ENCODE measurements around the gene SLC25A47. TPM values are rescaled to one million over a fixed set of nuclear protein-coding genes. Genes with fewer than 3 reads are reported as not detected.

Gene SLC25A47
- total RNA-seq, 1 experiment from 2014 or later, result 0.18 TPM

DNA sequence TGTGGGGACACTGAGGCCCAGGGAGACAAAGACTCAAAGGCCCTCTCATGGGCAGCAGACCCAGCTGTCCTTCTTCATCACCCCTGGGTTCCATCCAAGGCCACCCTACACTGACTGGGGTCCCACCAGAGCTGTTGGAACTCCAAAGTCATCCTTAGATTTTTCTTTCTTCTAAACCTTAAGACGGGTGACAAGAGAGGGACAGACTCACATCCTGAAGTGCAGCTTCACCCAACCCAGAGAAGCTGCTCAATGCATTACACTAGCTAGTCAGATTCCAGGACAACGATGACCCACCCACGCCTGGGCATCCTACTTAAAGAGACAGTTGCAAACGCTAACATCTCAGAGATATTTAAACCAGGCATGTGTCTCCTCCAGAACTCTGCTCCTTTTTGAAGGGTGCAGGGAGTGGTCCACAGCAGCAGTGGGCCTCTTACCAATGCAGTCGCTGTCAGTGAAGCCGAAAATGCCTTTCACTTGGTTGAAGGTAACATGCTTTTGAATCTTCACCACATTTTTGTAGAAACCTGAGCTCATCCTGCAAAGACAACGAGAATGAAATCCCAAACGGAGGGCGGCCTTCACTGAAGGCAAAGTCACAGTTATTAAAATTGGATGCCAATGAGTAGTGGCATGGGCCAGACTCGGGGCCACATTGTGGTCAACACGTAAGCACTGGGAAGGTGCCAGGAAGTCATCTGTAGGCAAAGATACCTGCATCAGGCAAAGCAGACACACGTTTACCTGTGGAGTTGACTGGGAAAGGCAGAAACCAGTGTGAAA, 23.4 kb downstream of the SLC25A47 start:
- DNase-seq (ENCODE audit: low spot score), result no peak

DNA sequence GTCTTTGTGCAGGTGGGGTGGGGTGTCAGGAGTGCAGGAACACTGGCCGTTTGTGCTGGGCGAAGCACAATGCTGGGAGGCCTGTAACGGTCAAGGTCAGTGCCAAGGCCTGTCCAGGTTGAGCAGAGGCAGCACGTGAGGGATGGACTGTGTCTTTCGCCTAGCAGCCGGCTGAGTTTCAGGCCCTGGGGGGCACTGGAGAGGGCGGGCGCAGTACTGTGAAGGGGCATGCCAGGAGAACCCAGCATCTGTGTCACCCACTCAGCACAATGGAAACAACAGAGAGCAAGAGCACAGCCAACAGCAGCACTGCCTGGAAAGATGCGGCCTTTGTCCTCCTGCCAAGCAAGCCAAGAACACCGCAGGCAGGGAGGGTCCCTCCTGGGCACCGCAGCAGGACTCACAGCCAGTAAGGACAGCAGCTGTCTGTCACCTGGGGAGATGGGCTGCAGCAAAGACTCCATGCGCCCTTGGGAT, 25.2 kb downstream of the SLC25A47 start:
- no peak for DNase-seq (ENCODE audit: low spot score)

DNA sequence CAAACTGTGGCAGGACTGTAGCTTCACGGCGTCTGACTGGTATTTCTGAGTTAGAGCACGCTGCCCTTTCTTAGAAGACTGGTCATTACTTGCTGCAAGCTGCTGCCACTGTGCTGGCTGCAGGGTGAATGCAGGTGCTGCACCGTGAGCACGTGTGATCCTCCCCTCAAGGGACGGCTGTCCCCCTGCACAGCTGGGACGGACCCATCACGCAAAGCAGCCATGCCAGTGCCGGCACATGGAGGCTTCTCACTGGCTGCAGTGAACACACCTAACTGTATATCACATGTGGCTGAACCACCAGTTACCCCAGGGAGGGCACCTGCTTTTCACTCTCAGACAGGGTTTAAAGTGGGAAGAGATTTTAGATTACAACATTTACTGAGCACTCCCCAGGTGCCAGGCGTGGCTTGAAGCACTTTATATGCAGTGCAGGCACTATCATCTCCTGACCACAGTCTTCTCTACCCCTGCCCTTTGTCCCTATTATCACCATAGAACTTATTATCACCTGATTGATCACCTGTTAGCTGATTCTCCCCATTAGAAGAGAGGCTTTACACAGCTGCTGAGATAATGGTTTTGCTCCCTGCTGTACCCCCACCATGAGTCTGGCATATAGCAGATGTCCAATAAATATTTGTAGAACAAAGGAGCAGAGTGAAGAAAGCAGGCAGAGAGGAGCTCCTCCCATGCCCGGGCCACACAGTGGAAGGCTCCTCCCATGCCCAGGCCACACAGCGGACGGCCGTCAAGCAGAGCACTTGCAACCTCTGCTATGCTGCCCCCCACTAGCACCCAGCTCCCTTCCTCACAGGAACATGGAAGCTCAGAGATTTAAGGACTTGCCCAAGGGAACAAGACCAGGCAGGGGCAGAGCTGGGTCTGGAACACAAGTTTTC, 25.9 kb downstream of the SLC25A47 start:
- DNase-seq (ENCODE audit: low spot score), result no peak

DNA sequence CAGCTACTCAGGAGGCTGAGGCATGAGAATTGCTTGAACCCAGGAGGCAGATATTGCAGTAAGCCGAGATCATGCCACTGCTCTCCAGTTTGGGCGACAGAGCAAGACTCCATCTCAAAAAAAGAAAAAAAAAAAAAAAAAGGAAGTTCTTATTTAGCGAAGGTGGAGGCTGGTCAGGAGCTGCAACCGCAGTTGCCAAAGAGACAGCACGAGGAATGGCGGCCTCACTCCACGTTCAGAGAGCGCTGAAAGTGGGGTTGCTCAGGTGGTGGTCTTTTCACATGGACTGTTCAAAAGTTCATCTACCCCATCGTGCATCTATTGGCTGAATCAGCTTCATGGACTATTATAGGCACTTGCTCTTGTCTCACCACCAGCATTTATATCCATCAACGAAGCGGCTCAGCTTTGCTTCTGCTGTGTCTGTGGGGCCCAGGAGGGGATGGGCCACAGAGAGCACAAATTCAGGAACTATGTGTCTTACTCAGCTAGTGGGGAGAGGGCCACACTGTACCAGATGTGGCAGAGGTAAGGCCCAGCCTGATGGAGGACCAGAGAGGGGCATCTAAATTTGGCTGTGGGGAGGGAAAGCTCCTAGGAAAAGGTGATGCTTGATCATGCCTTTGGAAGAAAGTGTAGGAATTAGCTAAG, 27.3 kb downstream of the SLC25A47 start:
- DNase-seq (ENCODE audit: low spot score), result no peak

DNA sequence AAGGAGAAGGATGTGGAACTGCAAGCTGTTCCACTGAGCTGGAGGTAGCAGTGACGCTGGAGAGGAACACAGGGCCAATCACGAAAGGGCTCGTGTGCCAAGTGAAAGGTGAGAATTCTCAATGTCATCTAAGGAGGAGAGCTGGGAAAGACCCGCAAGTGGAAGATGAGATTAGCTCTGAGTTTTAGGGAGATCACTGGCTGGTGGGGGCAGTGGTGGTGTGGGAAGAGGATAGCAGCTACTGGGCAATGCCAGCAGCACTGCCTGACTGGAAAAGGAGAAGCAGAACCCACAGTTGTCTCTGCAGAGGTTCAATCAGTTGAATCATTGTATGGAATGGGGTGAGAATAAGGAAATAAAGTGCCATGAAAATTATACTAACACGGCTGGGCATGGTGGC, 27.8 kb downstream of the SLC25A47 start:
- no peak for DNase-seq (ENCODE audit: low spot score)

DNA sequence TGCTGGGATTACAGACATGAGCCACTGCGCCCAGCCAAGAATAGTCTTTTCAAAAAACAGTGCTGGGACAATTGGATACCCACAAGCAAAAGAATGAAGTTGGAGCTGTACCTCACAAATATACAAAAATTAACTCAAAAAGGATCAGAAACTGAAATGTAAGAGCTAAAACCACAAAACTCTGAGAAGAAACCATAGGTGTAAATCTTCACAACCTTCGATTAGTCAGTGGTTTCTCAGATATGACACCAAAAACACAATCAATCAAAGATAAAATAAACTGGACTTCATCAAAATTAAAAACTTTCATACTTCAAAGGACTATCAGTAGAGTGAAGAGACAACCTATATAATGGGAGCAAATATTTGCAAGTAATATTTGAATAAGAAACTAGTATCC, 35.3 kb downstream of the SLC25A47 start:
- no peak for DNase-seq (ENCODE audit: low spot score)

DNA sequence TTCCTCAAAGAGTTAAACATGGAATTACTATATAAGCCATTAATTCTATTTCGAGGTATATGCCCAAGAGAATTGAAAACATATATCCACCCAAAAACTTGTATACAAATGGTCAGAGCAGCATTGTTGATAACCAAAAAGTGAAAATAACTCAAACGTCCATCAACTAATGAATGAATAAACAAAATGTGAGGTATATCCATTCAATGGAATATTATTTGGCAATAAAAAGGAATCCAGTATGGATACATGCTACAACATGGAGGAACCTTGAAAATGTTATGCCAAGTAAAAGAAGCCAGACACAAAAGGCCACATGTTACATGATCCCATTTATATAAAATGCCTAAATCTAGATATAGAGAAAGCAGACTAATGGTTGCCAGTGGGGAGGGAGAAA, 36.0 kb downstream of the SLC25A47 start:
- DNase-seq (ENCODE audit: low spot score), result no peak

DNA sequence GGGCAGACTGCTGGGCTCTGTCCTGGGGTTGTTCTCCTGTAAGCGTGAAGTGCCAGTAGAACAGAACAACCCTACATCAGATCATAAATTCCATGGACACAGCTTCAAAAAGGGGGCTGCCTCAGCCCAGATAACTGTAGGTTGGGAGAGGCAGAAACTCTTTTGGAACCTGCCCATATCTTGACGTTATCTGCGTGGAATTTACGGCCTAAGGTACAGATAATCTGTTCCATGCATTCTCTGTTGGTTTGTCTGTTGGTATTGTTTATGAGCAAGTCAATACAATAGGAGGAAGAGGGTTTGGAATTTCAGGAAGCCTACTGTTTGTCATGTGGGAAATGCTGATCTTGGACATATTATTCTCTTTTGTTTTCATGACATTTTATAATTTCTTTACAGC, 36.7 kb downstream of the SLC25A47 start:
- no peak for DNase-seq (ENCODE audit: low spot score)

DNA sequence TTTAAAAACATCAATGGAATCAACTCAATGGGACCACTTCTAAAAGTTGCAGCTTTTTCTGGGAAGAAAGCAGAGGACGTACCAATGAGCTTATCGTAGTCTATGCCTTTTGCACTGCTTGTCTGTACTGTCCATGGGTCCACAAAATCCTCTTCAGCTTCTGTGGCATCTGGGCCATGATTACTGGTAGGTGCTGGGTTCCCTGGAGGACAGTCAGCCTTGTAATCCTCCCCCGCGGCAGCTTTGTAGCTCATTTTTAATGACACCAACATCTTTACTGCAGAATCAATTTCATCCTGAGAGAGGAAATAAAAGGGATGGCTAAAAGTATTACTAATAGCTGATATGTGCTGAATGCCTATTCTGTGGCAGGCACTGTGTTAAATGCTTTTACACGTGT, 38.5 kb downstream of the SLC25A47 start:
- DNase-seq (ENCODE audit: low spot score), result no peak

DNA sequence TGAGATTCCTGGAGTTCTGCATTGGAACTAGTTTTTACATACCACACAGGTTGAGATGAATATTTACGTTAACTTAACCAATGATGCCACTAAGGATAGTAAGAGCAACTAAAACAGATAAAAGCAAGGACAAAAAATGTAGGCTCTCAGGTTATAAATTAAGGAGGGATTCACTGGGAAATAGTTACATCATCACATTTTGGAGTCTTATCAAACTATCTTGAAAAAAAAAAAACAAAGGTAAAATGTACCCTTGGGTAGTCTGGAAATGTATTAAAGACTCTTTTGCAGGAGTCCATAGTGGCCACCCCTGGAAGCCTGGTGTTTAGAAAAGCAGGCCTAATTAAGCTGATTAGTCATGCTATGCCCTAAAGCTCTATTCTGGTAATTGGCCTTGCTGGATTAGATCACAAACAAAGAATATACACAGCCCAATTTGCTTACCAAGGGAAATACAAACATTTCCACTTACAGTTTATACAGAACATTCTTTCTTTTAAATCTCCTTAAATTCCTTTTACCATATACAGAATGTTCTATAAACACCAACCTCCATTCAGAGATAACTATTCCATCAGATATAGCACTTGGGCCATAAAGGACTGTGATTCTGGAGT, 39.3 kb downstream of the SLC25A47 start:
- DNase-seq (ENCODE audit: low spot score), result no peak

DNA sequence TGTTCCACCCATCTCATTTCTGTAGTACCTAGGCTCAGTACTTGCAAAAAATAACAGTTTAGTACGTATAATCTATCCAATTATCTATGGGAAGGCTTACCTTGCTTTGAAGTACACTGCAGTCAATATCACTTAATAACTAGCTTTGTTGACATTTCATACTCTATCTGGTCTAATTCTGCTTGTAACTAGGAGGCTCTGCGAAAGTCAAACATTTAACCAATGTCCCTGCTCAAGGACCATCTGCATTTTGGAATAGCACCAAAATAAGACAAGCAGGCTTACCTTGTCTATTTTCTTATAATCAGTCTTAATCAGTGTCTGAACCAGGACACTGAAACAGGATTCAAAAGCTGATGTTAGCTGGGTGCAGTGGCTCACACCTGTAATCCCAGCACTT, 39.9 kb downstream of the SLC25A47 start:
- no peak for DNase-seq (ENCODE audit: low spot score)

DNA sequence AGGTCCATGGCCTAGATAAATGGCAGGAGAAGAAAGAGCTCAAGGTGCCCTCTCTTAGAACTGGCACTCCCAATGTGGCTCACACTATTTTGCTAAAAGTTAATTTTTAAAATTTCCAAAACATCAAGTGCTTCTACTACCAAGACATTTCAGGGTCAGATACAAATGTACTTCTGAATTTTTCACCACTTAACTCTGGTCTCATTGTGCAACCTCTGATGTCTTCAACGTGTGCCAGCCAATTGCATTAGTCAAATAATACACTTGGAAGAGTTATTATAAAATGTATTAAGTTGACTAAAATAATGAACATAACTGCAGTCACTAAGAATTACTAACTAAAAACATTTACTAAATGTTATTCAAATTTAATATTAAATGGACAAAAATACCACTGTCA, 41.3 kb downstream of the SLC25A47 start:
- no peak for DNase-seq (ENCODE audit: low spot score)

DNA sequence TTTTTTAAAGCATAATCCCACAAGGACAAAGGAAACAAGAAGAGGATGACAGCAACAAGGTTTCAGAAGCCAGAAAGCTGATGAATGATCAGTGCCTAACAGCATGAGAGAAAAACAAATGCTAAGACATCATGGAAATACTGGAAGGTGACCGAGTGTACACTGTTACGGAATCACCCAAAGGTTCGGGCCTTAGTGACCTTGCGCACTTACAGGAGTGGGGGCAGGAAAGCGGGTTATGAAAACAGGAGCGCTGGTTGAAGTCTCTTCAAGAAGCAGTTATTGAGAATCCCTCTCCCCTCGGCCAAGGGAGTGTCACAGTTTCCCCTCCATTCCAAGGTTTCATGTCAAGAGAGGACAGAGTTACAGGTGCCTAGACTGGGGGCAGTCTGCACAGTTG, 42.6 kb downstream of the SLC25A47 start:
- DNase-seq (ENCODE audit: low spot score), result no peak

DNA sequence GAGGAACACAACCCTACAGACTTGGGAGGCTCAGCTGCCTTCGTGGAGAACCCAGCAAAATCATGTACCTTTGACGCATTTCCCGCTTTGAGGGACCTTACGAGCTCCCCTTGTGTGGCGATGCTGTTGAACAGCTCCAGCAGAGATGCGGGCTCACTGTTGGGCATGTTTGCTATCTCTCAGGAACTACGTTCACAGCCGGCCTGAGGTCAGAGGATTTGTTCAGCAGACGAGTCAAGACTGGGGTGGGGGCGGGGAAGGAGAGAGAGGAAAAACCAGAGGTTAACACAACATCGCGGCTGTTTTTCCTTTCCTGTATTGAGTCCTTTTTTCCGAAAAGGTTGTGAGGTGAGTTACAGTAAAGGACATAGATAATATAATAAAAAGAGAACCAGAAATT, 45.9 kb downstream of the SLC25A47 start:
- DNase-seq (ENCODE audit: low spot score), result no peak

DNA sequence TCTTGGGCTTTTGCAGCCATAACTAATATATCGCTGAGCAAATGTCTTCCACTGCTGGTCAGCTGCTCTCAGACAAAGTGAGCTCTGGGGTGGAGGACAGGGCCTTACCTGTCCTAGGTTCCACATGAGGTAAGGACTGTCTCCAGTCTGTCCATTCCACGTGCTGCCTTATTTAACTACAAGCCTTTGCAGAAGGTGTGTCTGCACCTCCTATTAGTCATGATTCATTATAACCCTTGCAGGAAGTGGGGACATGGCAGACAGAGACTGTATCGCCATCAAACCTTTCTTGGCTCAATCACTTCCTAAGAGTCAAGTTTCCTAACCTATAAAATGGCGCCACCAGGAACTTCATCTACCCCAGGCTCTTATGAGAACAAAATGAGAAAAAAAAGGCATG, 46.9 kb downstream of the SLC25A47 start:
- no peak for DNase-seq (ENCODE audit: low spot score)

DNA sequence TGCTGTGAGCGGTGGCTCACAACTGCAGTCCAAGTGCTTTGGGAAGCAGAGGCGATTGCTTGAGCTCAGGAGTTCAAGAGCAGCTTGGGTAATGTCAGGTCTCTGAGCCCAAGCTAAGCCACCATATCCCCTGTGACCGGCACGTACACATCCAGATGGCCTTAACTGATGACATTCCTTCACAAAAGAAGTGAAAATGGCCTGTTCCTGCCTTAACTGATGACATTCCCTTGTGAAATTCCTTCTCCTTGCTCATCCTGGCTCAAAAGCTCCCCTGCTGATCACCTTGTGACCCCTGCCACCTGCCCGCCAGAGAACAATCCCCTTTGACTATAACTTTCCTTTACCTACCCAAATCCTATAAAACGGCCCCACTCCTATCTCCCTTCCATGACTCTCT, 48.6 kb downstream of the SLC25A47 start:
- no peak for DNase-seq (ENCODE audit: low spot score)

DNA sequence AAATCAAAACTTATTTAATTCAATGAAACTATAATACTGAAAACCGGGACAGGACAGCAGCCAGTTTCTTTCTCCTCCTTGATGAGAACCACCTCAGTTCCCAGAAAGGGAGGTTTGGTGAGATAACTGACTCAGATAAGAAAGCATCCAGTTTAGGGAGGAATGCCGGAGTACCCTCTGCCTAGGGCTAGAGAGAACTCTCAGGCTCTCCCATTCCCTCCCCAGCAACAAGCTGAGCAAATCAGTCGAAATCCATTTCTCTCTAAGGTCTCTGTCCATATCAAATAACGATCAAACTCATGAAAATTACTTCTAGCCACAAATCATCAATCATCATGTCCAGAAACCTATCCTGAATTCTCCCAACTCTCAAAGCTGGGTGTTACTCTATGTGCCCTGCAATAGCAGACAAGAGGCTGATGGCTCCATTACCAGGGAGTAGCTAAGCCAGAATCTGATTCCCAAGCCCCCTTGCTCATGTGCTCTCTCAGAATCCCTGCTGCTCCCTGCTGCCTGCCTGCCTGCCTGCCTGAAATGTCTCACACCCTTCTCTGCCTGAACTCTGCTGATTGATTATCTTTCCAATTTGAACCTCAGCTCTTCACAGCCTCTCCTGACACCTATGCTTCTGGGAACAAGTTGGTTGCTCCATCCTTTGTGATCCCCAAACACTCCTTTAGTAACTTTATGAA, 49.4 kb downstream of the SLC25A47 start:
- no peak for DNase-seq (ENCODE audit: low spot score)

DNA sequence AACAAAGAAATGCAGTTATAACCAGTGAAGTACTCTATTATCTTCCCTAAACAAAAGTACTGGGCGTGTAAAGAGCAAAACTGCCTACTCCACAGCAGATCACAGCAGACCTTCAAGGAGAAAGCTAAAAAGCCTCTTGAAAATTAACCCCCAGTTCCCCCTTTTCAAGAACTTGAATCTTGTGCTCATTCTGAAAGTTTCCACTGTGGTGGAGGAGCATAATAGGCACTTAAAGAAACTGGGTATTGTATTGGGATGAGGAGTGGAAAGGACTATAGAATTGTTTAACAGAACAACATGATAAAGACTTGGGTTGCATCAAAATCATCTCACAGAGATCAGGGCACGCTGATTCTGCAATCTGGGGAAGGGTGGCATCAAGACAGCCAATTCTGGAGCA, 51.1 kb downstream of the SLC25A47 start:
- DNase-seq (ENCODE audit: low spot score), result no peak

DNA sequence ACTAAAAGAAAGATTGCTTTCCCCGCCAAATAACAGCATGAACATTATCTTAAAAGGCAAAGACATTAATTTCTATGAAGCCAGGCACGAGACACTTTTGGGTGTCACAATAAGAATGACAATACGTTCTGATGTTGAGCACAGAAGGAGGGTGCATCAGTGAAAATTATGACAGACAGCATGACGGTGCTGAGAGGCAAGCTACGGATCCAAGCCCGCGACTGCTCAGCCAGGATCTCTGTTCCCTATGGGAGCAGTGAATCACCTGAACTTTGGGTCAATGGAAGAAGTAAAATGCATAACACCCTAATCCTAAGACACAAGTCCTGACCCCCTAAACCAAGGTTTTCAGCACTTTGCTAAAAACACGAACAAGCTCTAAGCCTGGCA, 51.7 kb downstream of the SLC25A47 start:
- no peak for DNase-seq (ENCODE audit: low spot score)

DNA sequence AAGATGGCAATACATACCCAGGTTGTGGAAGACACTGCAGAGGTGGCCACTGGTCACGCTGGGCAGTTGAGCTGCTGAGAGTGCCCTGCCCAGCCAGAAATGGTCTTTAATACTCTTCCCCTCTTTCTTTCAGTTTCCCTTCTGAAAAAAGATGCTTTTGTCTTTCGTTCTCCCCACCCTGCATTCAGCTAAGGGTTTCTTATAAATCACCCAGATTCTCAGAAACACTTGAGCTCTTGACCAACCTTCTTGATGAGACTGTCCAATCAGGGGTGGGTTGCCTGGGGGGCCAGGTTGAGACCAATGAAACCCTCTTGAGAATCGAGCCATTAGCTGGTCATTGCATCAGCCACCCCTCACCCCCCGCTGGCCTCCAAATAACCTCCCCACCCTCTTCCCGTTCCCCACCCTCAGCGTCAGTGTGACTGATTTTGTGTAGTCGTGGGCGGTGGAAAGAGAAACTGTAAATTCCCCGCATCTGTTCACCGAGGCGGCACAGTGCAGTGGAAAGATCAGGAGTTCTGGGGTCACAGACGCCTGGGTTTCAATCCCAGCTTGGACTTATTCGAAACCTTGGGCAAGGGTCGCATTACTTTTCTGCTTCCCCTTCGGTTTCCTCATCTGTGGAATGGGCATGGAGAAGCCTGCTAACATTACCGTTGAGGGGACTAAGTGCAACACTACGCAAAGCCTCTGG, 52.3 kb downstream of the SLC25A47 start:
- peak; percentile 43 for DNase-seq (ENCODE audit: low spot score)

Data from HT-29 (cell line).